SJSA1 (cell line): ENCODE results near the gene SLC17A9. TPM values are rescaled to one million over a fixed set of nuclear protein-coding genes. Genes with fewer than 3 reads are reported as not detected.

Experiments
- DNase-seq, 2 experiments: peaks; one replicate each; pipeline ENCODE4 v3.0.0-alpha.2; 2015 to 2020; ENCODE audit warnings: low spot score in 2 of 2, low read depth in 1 of 2
- H3K27ac ChIP-seq: fragments of 250-450 bp; sonication (Bioruptor Pico); 2 replicates; pipeline ENCODE4 v1.5.1; 2020; ENCODE audit warnings: mild to moderate bottlenecking, moderate library complexity
- H3K27me3 ChIP-seq: fragments of 250-450 bp; sonication (Bioruptor Pico); replicated peaks from 2 replicates; pipeline ENCODE4 v1.5.1; 2020; ENCODE audit warnings: mild to moderate bottlenecking, moderate library complexity
- H3K36me3 ChIP-seq: fragments of 250-450 bp; sonication (Bioruptor Pico); 2 replicates; pipeline ENCODE4 v1.5.1; 2020; ENCODE audit warnings: mild to moderate bottlenecking
- H3K4me1 ChIP-seq: fragments of 250-450 bp; sonication (Bioruptor Pico); replicated peaks from 2 replicates; pipeline ENCODE4 v1.6.1; 2021; ENCODE audit warnings: mild to moderate bottlenecking
- H3K4me3 ChIP-seq: fragments of 250-450 bp; sonication (Bioruptor Pico); 2 replicates; pipeline ENCODE4 v1.5.1; 2020; ENCODE audit warnings: mild to moderate bottlenecking
- H3K9me3 ChIP-seq: fragments of 250-450 bp; sonication (Bioruptor Pico); replicated peaks from 2 replicates; pipeline ENCODE4 v1.5.1; 2020; ENCODE audit warnings: mild to moderate bottlenecking
- total RNA-seq: library from RNA; depleted of rRNA; stranded (reverse); fragments of >200 nt; shearing (Covaris generic); gene quantifications from 2 replicates; pipeline ENCODE4 v1.2.3, GENCODE V29; 2014

The SLC17A9 gene
- total RNA-seq, 1 experiment from 2014 or later: not detected

DNA sequence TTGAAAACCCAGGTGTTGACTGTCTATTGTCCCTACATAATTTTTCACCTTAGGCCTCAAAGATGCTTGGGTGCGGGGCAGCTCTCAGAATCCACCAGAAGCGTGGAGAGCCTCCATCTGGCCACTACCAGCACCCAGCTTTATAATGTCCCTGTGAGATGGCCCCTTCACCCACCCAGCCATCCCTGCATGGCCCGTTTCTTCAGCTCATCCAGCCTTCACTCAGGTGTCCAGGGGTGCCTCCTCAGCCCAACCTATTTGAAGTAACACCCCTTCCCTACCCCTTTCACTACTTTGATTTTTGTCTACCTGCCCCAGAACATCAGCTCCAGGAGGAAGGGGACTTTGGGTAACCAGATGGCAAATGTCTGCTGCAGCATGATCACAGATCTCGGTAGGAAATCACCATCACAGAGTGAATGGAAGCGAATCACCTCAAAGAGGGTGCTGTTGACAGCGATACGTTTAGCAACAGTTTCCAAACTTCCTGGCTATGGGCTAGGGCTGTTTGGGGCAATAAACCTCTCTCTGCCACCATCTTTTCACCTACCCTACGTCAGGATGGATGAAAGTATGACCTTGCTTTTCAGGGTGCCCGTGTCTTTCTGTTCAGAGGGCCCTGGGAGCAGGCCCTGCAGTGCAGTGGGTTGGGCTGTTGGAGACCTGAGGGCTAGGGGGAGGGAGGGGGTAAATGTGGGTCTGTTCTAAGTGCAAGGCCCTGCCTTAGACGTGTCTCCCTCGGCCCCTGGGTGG, 1.2 kb upstream of the SLC17A9 start:
- Histone ChIP-seq H3K4me1 (peaks cover 17% of the 10 kb centered on the region), H3K36me3 (peaks cover 38% of the 10 kb centered on the region), H3K9me3 (peaks cover 4% of the 10 kb centered on the region; the same call in 1 of the 2 replicates), H3K27ac (no peak overlapping the region), H3K27me3 (no peaks in the 10 kb centered on the region), H3K4me3 (no peak overlapping the region)
- no peak for DNase-seq

DNA sequence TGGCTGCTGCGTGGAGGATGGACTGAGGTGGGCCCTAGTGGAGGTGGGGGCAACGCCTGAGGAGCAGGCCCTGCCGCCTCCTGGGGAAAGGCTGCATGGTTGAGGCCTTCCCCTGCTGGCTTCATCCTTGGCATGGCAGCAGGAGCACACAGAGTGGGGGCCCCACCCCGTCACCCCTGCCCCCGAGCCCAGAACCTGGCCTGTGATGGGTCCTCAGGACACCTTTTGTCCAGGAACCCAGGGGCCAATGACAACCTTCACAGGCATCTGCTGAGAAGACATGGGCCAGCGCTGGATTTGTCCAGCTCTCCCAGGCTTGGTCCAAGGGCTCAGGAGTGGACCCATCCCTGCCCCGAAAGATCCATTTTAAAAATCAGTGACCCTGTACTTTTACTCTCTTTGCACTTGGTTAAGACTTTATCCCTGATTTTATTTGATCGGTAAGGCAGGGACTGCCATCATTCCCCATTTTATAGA, 575 bp upstream of the SLC17A9 start:
- no peak overlapping the region for H3K27ac ChIP-seq
- DNase-seq: no peak
- no peaks in the 10 kb centered on the region for H3K27me3 ChIP-seq
- peaks cover 4% of the 10 kb centered on the region; the same call in 1 of the 2 replicates for H3K9me3 ChIP-seq
- H3K4me1 ChIP-seq: peaks cover 17% of the 10 kb centered on the region
- peaks cover 34% of the 10 kb centered on the region for H3K36me3 ChIP-seq
- no peak overlapping the region for H3K4me3 ChIP-seq

DNA sequence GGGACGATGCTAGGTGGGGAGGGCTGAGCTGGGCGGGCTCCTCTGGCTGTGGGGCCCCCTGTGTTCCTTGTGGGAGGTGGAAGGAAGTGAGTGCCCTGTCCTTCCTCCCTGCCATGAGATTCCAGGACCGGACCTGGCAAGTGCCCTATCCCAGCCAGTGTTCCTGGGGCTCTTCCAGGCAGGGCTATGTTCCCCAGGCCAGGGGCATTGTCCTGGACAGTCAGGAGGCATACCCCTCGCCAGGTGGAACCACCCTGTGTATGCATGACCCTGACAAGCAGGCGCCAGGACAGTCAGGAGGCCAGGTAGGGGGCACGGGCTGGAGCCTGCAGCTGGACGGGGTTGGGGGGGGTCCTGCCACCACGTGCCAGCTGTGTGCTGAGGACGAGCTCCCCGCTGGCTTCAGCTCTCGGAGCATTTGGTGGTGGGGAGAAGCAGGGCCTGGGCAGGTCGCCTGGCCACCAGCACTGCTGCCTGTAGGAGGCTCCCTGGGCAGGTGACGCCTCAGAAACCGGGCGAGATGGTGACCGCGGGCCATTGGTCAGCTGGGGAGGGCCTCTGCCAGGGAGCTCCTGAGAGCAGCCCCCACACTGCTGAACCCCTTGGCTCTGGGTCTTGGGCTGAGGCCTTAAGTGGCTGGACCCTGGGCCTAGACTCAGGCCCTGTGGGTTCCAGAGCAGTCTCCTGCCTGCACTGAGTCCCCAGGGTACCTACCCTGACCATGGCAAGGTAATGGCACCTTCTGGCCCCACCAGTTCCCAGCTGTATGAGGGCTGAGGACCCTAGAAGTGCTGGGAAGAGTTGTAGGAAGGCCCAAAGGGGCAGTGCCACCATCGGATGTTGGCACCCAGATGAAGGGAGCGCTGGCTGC, 694 bp downstream of the SLC17A9 start:
- DNase-seq: no peak
- Histone ChIP-seq H3K4me1 (peaks cover 17% of the 10 kb centered on the region), H3K36me3 (peaks cover 22% of the 10 kb centered on the region), H3K4me3 (no peak overlapping the region), H3K27ac (no peak overlapping the region), H3K9me3 (peaks cover 4% of the 10 kb centered on the region; the same call in 1 of the 2 replicates), H3K27me3 (no peaks in the 10 kb centered on the region)

DNA sequence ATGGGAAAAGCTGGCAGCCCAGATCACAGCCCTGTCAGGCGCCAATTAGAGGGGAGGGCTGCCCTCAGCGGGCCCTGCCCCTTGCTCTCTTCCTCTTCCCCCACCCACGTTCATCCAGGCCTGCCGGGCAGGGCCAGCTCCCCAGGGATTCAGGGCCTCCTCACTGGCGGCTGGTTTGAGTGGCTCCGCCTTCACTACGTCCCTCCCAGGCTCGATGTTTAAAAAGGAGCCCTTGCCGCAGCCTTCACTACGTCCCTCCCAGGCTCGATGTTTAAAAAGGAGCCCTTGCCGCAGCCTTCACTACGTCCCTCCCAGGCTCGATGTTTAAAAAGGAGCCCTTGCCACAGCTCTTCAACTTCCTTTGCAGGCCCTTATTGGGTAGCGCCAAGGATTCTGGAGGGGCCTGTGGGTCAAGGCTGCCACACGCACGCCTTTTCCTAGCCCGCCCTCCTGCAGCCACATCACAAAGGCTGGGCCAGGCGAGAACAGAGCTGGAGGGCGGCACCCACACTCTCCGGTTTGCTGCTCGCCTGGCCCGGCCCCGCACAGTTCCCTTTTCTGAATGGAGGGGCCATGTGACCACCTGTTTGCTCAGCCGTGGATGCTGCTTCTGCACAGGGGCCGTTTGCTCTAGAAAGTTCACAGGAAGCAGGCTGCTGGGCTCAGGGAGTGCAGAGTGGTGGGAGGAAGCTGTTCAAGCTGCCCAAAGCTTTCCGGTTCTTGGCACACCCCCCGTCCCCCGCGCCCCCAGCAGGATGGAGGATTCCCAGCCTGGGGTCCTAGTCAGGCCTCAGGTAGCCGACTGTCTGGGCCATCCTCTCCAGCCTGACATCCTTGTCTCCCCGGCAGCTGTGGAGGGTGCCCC, 1.6 kb downstream of the SLC17A9 start:
- Histone ChIP-seq H3K9me3 (peaks cover 2% of the 10 kb centered on the region; the same call in 1 of the 2 replicates), H3K36me3 (peaks cover 14% of the 10 kb centered on the region), H3K27me3 (no peaks in the 10 kb centered on the region), H3K27ac (no peak overlapping the region), H3K4me3 (no peak overlapping the region), H3K4me1 (peaks cover 17% of the 10 kb centered on the region)
- peak in 1 of 2 experiments; percentile 28 for DNase-seq

DNA sequence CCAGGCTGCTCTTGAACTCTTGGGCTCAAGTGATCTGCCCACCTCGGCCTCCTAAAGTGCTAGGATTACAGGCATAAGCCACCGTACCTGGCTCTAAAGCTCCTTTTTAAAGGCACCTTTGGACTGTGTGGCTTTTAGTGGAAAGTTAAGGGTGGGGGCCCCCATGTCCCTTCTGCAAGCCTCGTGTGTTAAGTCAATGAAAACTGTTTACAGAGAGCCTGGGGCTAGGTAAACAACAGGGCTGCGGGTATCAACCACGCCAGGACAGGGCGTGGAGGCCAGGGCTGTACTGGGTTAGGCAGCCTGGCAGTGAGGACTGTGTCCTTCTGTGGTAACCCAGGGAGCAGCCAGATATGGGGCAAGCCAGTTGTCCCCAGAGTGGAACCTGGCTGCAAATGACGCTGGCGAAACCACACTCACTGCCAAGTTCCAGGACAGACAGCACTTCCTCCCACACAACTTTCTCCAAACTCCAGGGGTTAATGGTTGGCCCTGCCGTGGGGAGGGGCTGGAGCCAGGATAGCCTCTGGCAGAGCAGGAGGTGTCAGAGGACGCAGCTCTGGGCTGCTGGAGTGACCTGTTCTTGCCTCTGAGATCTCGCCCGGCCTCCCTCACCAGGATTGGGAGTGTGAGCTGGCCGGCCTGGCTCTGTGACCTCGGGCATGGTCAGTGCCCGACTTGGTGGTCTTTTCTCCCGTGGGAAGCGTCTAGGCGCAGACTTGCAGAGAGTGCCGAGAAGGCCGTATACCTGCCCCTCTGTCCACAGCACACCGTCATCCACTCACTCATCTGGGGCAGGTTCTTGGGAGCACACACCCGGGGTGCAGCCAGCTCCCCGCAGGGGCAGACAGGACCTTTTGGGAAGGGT, 3.2 kb downstream of the SLC17A9 start:
- DNase-seq: no peak
- Histone ChIP-seq H3K4me1 (peaks cover 17% of the 10 kb centered on the region), H3K9me3 (no peaks in the 10 kb centered on the region), H3K27me3 (no peaks in the 10 kb centered on the region), H3K4me3 (no peak overlapping the region), H3K36me3 (no peaks in the 10 kb centered on the region), H3K27ac (no peak overlapping the region)

DNA sequence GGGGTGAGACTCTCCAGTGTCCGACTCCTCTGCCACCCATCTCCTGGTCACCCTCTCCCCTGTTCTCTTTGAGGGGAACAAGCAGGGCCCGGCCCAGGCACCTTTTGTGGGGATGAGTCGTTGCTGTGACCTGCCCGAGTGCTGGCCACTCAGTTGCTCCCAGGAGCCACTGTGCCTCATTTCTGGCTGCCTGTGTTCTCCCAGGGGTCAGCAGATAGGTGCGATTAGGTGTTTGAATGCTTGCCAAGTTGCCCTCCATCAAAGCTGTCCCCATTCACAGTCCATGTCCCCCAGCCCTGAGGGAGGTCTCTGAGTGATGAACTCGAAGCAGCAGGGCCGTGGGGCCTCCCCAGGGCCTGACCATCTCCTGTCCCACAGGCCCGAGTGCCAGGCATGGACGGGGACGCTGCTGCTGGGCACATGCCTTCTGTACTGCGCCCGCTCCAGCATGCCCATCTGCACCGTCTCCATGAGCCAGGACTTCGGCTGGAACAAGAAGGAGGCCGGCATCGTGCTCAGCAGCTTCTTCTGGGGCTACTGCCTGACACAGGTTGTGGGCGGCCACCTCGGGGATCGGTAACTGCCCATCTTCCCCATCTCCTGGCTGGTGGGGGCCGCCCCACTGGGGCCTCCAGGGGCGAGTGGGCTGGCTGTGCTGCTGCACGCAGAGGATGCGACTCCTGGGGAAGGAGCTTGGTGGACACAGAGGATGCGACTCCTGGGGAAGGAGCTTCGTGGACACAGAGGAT, 4.1 kb downstream of the SLC17A9 start:
- H3K36me3 ChIP-seq: no peaks in the 10 kb centered on the region
- peaks cover 17% of the 10 kb centered on the region for H3K4me1 ChIP-seq
- H3K27ac ChIP-seq: no peak overlapping the region
- no peaks in the 10 kb centered on the region for H3K27me3 ChIP-seq
- no peak for DNase-seq
- no peaks in the 10 kb centered on the region for H3K9me3 ChIP-seq
- no peak overlapping the region for H3K4me3 ChIP-seq

DNA sequence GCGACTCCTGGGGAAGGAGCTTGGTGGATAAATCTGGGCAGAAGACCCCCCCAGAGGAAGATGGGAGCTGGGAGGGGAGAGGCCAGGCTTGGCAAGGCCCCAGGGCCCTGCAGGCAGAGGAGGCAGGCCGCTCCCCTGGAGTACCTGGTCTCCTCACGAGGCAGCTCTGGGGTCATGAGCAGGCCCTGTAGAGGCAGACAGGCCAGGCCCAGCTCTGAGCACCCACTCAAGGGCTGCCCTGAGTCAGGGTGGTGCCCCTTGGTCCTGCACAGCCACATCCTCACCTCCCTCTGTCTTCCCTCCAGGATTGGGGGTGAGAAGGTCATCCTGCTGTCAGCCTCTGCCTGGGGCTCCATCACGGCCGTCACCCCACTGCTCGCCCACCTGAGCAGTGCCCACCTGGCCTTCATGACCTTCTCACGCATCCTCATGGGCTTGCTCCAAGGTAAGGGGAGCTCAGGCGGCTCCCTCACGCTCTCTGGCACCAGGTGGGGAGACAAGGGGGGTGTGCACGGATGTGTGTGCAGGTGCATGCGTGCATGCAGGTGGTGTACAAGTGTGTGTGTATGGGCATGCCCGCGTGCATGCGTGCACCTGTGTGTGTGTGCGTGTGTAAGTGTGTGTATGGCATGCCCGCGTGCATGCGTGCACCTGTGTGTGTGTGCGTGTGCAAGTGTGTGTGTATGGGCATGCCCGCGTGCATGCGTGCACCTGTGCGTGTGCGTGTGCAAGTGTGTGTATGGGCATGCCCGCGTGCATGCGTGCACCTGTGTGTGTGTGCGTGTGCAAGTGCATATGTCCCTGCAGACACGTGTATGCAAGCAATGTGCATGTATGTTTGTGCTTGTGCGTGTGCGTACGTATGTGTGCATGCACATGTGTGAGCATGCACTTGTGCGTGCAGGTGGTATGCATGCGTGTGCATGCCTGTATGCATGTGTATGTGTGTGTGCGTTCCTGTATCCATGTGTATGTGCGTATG, 4.9 kb downstream of the SLC17A9 start:
- peaks cover 17% of the 10 kb centered on the region for H3K4me1 ChIP-seq
- H3K9me3 ChIP-seq: no peaks in the 10 kb centered on the region
- no peak for DNase-seq
- no peak overlapping the region for H3K4me3 ChIP-seq
- H3K27ac ChIP-seq: no peak overlapping the region
- H3K27me3 ChIP-seq: no peaks in the 10 kb centered on the region; the same call in 1 of the 2 replicates
- H3K36me3 ChIP-seq: no peaks in the 10 kb centered on the region

DNA sequence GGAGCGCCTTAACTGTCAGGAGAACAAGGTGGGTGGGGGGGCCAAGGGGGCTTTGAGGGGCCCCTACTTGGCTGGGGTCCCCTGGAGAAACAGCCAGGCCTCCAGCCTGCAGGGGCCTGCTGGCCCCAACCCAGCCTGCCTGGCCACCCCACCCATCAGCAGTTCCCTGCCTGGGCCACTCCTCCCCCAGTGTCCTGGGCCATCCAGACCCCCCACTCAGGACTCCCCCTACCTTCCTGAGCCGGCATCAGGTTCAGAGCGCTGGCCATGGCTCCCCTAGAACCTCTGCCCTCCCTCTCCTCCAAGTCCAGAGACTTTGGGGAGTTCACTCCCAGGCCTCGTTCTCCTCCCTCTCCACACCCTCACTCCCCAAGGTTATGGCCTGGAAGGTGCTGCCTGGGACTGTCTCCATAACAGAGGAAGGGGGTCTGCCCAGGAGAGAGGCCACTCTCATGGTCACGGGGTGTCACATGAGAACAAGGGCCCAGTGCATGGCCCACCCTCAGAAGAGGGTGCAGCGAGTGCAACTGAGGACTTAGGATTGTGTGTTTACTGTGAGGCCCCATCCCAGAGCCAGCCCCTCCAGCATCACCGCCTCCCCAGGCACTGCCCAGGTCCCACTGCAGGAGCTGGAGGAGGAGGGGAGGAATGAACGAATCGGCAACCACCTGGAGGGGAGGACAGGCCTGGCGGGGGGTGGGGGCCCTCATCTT, 6.0 kb downstream of the SLC17A9 start:
- Histone ChIP-seq H3K27me3 (peaks cover 4% of the 10 kb centered on the region), H3K4me1 (peaks cover 13% of the 10 kb centered on the region), H3K4me3 (no peak overlapping the region), H3K9me3 (no peaks in the 10 kb centered on the region), H3K36me3 (no peaks in the 10 kb centered on the region), H3K27ac (no peak overlapping the region)
- no peak for DNase-seq

DNA sequence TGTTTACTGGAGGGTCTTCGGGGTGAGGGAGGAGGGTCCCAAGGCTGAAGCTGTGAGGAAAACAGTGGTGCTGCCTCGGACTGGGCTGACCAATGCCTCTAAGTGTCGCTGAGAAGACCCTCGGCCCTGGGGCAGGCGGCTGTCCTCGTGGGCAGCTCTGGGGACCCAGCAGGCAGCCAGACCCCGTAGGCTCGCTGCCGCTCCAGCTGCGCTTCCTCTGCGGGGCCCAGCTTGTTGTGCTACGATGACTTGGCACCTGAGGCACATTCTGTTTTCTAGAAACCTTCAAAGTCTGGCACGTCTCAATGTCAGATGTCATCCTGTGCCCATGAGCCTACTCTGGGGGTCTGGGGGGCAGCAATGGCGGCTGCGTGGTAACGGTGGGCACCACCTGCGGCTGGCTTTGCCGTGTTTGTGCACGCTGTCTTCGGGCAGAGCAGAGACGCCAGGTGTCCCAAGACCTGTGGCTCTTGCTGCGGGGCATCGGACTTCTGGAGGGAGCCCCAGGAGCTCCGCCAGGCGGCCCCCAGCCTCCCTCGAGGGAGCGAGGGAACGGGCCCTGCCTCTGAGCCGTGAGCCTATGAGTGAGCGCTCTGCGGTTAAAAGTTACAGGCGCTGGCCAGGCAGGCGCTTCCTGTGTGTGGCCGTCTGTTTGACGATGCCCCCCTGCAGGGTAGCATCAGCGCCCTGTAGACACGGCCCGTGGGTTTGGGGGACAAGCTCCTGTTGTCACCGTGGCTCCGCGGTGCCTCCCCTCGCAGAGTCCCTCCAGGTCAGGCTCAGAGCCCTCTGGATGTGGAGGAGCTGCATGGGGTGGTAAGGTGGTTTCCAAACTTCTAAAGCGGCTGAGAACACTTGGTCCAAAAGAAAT, 6.8 kb downstream of the SLC17A9 start:
- no peak for DNase-seq
- H3K27me3 ChIP-seq: peaks cover 12% of the 10 kb centered on the region
- H3K4me1 ChIP-seq: peaks cover 7% of the 10 kb centered on the region
- no peak overlapping the region for H3K4me3 ChIP-seq
- H3K27ac ChIP-seq: no peak overlapping the region
- no peaks in the 10 kb centered on the region for H3K9me3 ChIP-seq
- no peaks in the 10 kb centered on the region for H3K36me3 ChIP-seq

DNA sequence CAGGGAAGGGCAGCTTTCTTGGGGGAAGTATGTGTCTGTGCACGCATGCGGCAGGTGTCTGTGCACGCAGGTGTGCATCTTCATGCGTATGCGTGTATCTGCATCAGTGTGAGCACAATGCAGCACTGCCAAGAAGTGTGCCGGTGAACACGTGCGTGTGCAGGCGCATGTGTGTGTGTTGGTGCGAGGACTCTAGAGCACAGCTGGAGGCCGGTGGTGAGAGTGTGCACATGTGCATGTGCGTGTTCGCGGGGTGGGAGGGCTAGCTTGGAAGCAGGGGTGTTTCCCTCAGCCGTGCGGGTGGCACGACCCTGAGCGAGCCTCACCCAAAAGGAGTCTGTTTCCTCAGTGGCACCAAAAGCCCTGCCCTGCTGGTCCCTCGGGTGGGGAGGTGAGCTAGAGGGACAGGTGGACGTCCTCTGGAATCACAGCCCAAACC, 7.5 kb downstream of the SLC17A9 start:
- H3K27ac ChIP-seq: no peak overlapping the region
- no peaks in the 10 kb centered on the region for H3K9me3 ChIP-seq
- no peaks in the 10 kb centered on the region for H3K36me3 ChIP-seq
- H3K27me3 ChIP-seq: peaks cover 19% of the 10 kb centered on the region
- DNase-seq: no peak
- H3K4me3 ChIP-seq: no peak overlapping the region
- H3K4me1 ChIP-seq: 0 out of 2 replicates have a peak, but pooled peaks cover 5% of the 10 kb centered on the region
